ENCODE results near the gene LEAP2.

DNA sequence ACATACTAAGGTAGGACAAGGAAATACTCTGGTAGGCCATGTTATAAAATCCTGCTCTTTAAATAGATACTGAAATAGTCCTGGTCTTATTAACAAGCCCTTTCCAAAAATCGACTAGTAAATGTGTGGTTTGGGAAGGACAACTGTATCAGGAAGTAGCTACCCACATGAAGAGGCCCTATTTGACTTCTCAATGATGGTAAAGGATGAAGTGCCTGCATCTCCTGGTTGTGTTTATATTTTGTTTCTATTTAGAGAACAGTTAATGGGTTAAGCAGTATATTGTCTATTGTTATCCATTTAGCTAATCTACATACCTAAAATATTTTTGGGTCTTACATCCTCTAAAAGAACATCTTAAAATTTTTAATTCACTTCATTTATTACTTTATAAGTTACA is 19.7 kb upstream of the LEAP2 start:
- TF ChIP-seq EP300 (IDR thresholded peaks at IDR 0.05; ENCODE audit: borderline replicate concordance) (no peak), RAD21 (IDR thresholded peaks at IDR 0.05; ENCODE audit: low read depth) (no peak), FOXM1 (IDR thresholded peaks at IDR 0.05; ENCODE audit: borderline replicate concordance, low read depth) (no peak), ZBTB7A (IDR thresholded peaks at IDR 0.05; ENCODE audit: low read depth) (no peak), TCF12 (IDR thresholded peaks at IDR 0.05; ENCODE audit: low read depth) (no peak), CREB1 (IDR thresholded peaks at IDR 0.05; ENCODE audit: low read depth) (no peak), NFIC (IDR thresholded peaks at IDR 0.05) (no peak), YY1 (IDR thresholded peaks at IDR 0.05; ENCODE audit: low read depth) (no peak), TAF1 (IDR thresholded peaks at IDR 0.05; ENCODE audit: low read depth) (no peak), CEBPB (IDR thresholded peaks at IDR 0.05) (no peak)
